Left renal pelvis (tissue), 4 donors: ENCODE results near the gene POTEM. TPM values are rescaled to one million over a fixed set of nuclear protein-coding genes. Genes with fewer than 3 reads are reported as not detected.
"Not testable (repeated sequence)": the region's sequence is repeated elsewhere in the genome, so short reads cannot be mapped to it uniquely, and the experiment has no call there.

ENCODE experiments used
- DNase-seq, 4 donors: peaks; one replicate each; pipeline ENCODE4 v3.0.0-alpha.2; 2013; ENCODE audit warnings: low read depth in 4 of 4, low spot score in 3 of 4
- polyA plus RNA-seq, 4 donors: library from polyadenylated mRNA; unstranded; fragments of 120-200 nt; gene quantifications; one replicate each; pipeline ENCODE4 v1.2.1, GENCODE V29; 2013; ENCODE audit not compliant: insufficient read length in 4 of 4

POTEM gene
- polyA plus RNA-seq, 4 donors: not detected

GRCh38 chr14:19036811-19037382 lies 69.7 kb downstream of the POTEM start:
- DNase-seq: not testable (repeated sequence)

DNA sequence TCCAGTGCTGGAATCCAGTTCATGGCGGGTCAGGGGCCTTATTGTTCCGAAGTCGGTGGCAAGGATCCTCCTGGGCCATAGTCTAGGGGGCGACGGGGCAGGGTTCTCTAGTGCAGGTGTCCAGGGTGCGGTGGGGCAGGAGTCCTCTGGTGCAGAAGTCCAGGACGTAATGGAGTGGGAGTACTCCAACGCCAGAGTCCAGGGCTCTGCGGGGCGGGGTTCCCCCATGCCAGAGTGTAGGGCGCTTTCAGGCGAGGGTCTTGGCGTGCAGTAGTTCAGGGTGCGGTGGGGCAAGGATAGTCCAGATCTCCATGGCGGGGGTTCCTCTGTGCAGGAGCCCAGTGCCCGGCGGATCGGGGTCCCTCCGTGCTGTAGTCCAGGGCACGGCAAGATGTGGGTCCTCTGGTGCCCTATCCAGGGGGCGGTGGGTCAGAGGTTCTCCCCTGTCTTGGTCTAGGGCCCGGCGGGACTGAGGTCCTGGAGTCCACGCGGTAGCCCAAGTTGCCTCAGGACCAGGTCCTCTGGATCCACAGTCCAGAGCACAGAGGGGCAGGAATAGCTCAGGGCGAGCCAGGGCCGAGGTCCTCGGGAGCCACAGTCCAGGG lies 70.9 kb downstream of the POTEM start:
- not testable (repeated sequence) for DNase-seq

GRCh38 chr14:19038785-19039184 lies 71.6 kb downstream of the POTEM start:
- not testable (repeated sequence) for DNase-seq

DNA sequence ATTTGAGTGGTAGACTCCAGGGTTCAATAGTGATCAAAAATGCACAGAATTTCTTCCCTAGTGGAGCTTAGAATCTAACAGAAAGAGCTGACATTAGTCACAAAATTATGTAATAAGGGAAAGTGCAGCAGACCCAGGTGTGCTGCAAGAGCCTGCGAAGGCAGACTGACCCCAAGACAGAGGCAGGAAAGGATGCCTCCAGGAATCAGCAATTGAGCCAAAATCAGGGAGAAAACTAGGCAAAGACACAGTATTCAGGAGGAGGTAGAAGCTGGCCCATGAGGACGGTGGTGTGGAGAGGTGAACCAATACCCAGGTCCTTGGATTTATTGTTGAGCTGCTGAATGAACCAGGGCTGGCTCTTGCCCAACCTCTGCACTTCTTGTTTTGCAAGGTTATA lies 76.2 kb downstream of the POTEM start:
- DNase-seq: not testable (repeated sequence)
